ENCODE measurements around the gene PLA2G15. TPM values are rescaled to one million over a fixed set of nuclear protein-coding genes. Genes with fewer than 3 reads are reported as not detected.
A peak's percentile ranks its signal among the peaks of the same experiment; 100 is the strongest.

Gene PLA2G15
- total and polyA plus RNA-seq, 2 donors (not counting 1 experiment from before 2014, with no cell fraction given): 22.2 to 28.7 TPM

DNA sequence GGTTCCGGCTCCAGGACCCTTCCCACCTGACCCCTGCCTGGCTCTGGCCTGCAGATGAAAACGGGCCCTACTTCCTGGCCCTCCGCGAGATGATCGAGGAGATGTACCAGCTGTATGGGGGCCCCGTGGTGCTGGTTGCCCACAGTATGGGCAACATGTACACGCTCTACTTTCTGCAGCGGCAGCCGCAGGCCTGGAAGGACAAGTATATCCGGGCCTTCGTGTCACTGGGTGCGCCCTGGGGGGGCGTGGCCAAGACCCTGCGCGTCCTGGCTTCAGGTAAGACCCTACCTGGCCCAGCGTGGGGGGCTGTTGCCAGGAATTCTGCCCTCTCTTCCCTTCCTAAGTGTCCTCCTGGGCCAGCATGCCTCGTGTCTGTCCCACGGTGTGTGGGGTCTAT lies 10.5 kb downstream of the PLA2G15 start:
- Histone ChIP-seq H3K9me3 (ENCODE audit: control insufficient read depth, insufficient read depth, low read depth, low read length) (no peaks in the 10 kb centered on the region), H3K79me2 (ENCODE audit: control insufficient read depth, insufficient read depth, low read length) (no peaks in the 10 kb centered on the region), H2AFZ (ENCODE audit: low read length) (no peak overlapping the region), H4K20me1 (ENCODE audit: control insufficient read depth, extremely low read depth, insufficient read depth, low read length) (no peaks in the 10 kb centered on the region), H3K4me1 (ENCODE audit: control insufficient read depth, extremely low read depth, insufficient read depth, low read length) (peaks cover 2% of the 10 kb centered on the region), H3K4me3 (replicated peaks in 1 of 4; ENCODE audit: control extremely low read depth in 1 of 4, insufficient read depth in 1 of 4, low read depth in 3 of 4, low read length in 4 of 4) (no peak overlapping the region), H3K9ac (ENCODE audit: insufficient read depth, low read length) (no peak overlapping the region), H3K36me3 (ENCODE audit: control insufficient read depth, insufficient read depth, low read length) (peaks cover 19% of the 10 kb centered on the region), H3K27ac (ENCODE audit: insufficient read depth, low read length) (no peak overlapping the region), H3K27me3 (ENCODE audit: control insufficient read depth, insufficient read depth, low read length) (no peaks in the 10 kb centered on the region), H3K4me2 (ENCODE audit: extremely low read depth, insufficient read depth, low read length) (no peak overlapping the region)
- no peak for TF ChIP-seq EZH2 (IDR thresholded peaks at IDR 0.05; ENCODE audit: low read length, missing control alignments)
- TF ChIP-seq, protein P1, sequence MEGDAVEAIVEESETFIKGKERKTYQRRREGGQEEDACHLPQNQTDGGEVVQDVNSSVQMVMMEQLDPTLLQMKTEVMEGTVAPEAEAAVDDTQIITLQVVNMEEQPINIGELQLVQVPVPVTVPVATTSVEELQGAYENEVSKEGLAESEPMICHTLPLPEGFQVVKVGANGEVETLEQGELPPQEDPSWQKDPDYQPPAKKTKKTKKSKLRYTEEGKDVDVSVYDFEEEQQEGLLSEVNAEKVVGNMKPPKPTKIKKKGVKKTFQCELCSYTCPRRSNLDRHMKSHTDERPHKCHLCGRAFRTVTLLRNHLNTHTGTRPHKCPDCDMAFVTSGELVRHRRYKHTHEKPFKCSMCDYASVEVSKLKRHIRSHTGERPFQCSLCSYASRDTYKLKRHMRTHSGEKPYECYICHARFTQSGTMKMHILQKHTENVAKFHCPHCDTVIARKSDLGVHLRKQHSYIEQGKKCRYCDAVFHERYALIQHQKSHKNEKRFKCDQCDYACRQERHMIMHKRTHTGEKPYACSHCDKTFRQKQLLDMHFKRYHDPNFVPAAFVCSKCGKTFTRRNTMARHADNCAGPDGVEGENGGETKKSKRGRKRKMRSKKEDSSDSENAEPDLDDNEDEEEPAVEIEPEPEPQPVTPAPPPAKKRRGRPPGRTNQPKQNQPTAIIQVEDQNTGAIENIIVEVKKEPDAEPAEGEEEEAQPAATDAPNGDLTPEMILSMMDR (conservative IDR thresholded peaks at IDR 0.05 in 1 of 2, IDR thresholded peaks at IDR 0.05 in 1 of 2; ENCODE audit: low read depth in 1 of 2, low read length in 2 of 2): no peak
- DNase-seq (ENCODE audit: low read depth in 2 of 2): no peak

DNA sequence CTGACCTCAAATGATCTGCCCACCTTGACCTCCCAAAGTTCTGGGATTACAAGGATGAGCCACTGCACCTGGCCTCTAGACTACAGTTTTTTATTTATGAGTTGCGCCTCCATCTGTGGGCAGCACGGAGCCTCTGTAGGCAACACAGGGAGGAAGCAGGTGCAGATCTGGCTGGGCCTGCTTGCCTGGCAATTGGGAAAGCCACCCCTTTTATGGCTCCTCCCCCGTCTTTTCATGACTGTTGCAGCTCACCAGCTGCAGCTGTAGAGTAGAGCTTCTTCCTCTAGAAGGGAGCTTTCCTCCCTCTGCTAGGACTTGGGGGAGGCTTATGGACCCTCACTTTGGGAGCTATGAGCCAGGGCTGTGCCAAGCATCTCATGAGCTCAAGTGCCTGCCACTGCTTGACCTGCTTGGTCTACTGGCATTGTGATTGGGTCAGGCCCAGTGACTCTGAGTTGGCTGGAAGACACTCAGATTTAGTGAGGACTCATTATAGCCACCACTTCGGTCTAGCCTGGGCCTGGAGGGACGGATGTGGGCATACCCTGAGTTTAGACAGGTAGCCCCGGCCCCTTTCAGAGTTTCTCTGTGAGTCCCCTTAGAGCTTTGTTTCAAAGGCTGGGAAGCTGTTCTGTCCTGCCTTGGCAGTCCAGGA lies 12.2 kb downstream of the PLA2G15 start:
- no peaks in the 10 kb centered on the region for H4K20me1 ChIP-seq (ENCODE audit: control insufficient read depth, extremely low read depth, insufficient read depth, low read length)
- peaks cover 17% of the 10 kb centered on the region for H3K36me3 ChIP-seq (ENCODE audit: control insufficient read depth, insufficient read depth, low read length)
- H3K27me3 ChIP-seq (ENCODE audit: control insufficient read depth, insufficient read depth, low read length): no peaks in the 10 kb centered on the region
- no peak overlapping the region for H2AFZ ChIP-seq (ENCODE audit: low read length)
- no peak overlapping the region for H3K4me2 ChIP-seq (ENCODE audit: extremely low read depth, insufficient read depth, low read length)
- no peak overlapping the region for H3K9ac ChIP-seq (ENCODE audit: insufficient read depth, low read length)
- no peaks in the 10 kb centered on the region for H3K9me3 ChIP-seq (ENCODE audit: control insufficient read depth, insufficient read depth, low read depth, low read length)
- no peak overlapping the region for H3K4me3 ChIP-seq (replicated peaks in 1 of 4; ENCODE audit: control extremely low read depth in 1 of 4, insufficient read depth in 1 of 4, low read depth in 3 of 4, low read length in 4 of 4)
- H3K4me1 ChIP-seq (ENCODE audit: control insufficient read depth, extremely low read depth, insufficient read depth, low read length): peaks cover 2% of the 10 kb centered on the region
- H3K27ac ChIP-seq (ENCODE audit: insufficient read depth, low read length): peak overlapping the region; percentile 8
- TF ChIP-seq, protein P1 (conservative IDR thresholded peaks at IDR 0.05 in 1 of 2, IDR thresholded peaks at IDR 0.05 in 1 of 2; ENCODE audit: low read depth in 1 of 2, low read length in 2 of 2): no peak
- no peaks in the 10 kb centered on the region for H3K79me2 ChIP-seq (ENCODE audit: control insufficient read depth, insufficient read depth, low read length)
- no peak for DNase-seq (ENCODE audit: low read depth in 2 of 2)

DNA sequence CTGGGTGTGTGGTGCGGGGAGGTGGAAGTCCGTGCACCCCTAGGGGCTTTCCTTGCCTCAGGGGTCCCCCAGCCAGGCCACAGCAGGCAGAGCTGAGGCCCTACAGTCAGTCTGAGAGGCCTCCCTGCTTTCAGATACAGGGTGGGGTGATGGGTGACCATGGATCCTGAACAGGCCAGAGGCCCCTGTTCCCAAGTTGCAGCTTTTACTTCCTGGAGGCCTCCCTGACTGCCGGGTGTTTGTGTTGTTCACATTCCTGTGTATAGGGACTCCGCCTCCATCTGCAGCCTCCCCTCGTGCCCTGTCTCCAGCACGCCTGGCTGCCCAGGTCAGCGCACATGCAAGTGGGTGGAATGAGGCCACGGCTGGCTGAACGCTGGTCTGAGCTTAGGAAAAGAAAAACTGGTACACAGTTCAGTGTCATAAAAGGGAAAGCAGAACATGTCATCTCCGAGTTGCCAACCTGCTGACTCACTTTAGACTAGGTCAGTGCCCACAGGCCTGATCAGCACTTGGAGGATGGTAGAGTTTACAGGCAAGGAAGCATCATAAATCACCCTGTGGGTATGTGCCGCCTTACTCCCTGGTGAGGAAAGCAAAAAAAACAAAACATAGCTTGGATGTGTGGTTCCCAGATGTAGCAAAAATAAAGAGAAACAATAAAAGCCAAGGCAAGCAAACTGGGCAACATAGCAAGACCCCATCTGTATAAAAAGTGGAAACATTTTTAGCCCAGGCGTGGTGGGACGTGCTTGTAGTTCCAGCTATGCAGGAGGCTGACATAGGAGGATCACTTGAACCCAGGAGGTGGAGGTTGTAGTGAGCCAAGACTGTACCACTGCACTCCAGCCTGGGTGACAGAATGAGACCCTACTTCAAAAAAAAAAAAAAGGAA lies 13.0 kb downstream of the PLA2G15 start:
- Histone ChIP-seq H3K9me3 (ENCODE audit: control insufficient read depth, insufficient read depth, low read depth, low read length) (no peaks in the 10 kb centered on the region), H3K36me3 (ENCODE audit: control insufficient read depth, insufficient read depth, low read length) (peaks cover 17% of the 10 kb centered on the region), H4K20me1 (ENCODE audit: control insufficient read depth, extremely low read depth, insufficient read depth, low read length) (no peaks in the 10 kb centered on the region), H3K79me2 (ENCODE audit: control insufficient read depth, insufficient read depth, low read length) (no peaks in the 10 kb centered on the region), H3K9ac (ENCODE audit: insufficient read depth, low read length) (no peak overlapping the region), H3K4me1 (ENCODE audit: control insufficient read depth, extremely low read depth, insufficient read depth, low read length) (peaks cover 2% of the 10 kb centered on the region), H3K4me2 (ENCODE audit: extremely low read depth, insufficient read depth, low read length) (no peak overlapping the region), H3K27me3 (ENCODE audit: control insufficient read depth, insufficient read depth, low read length) (no peaks in the 10 kb centered on the region), H3K27ac (ENCODE audit: insufficient read depth, low read length) (peak overlapping the region; percentile 8), H3K4me3 (replicated peaks in 1 of 4; ENCODE audit: control extremely low read depth in 1 of 4, insufficient read depth in 1 of 4, low read depth in 3 of 4, low read length in 4 of 4) (no peak overlapping the region), H2AFZ (ENCODE audit: low read length) (no peak overlapping the region)
- DNase-seq (ENCODE audit: low read depth in 2 of 2): peak; percentile 35 to 37
- TF ChIP-seq EZH2 (IDR thresholded peaks at IDR 0.05; ENCODE audit: low read length, missing control alignments): no peak
- TF ChIP-seq, protein P1 (conservative IDR thresholded peaks at IDR 0.05 in 1 of 2, IDR thresholded peaks at IDR 0.05 in 1 of 2; ENCODE audit: low read depth in 1 of 2, low read length in 2 of 2): no peak

Measured in fibroblast of lung (primary cell).